DMS153 treated with DMSO at 0.1 percent for 48 hours (cell line): ENCODE results near the gene ADGRG6.

Source experiments
- DNase-seq: peaks from one replicate; lab custom pipeline; 2025; ENCODE audit not compliant: unreplicated experiment; lab: John Stamatoyannopoulos, UW

ADGRG6 gene

GRCh38 chr6:142321451-142321850 is 19.6 kb downstream of the ADGRG6 start:
- no peak for DNase-seq

GRCh38 chr6:142322066-142322465 is 20.3 kb downstream of the ADGRG6 start:
- no peak for DNase-seq

- DNase-seq: peak; percentile 26
Measured at GRCh38 chr6:142322504-142323198, 20.8 kb downstream of the ADGRG6 start.

- DNase-seq: peak; percentile 89
Measured at GRCh38 chr6:142323377-142323776, 21.6 kb downstream of the ADGRG6 start.

- no peak for DNase-seq
Measured at GRCh38 chr6:142324111-142324510, 22.3 kb downstream of the ADGRG6 start.

- no peak for DNase-seq
Measured at GRCh38 chr6:142325111-142325510, 23.3 kb downstream of the ADGRG6 start.

GRCh38 chr6:142326540-142326939 is 24.7 kb downstream of the ADGRG6 start:
- DNase-seq: no peak

GRCh38 chr6:142328070-142328469 is 26.3 kb downstream of the ADGRG6 start:
- DNase-seq: no peak

GRCh38 chr6:142329486-142330113 is 27.8 kb downstream of the ADGRG6 start:
- no peak for DNase-seq

- DNase-seq: no peak
Measured at GRCh38 chr6:142331075-142331551, 29.3 kb downstream of the ADGRG6 start.

GRCh38 chr6:142331601-142332000 is 29.8 kb downstream of the ADGRG6 start:
- no peak for DNase-seq

- DNase-seq: no peak
Measured at GRCh38 chr6:142332393-142333098, 30.7 kb downstream of the ADGRG6 start.

GRCh38 chr6:142333431-142333830 is 31.6 kb downstream of the ADGRG6 start:
- no peak for DNase-seq

GRCh38 chr6:142334294-142334693 is 32.5 kb downstream of the ADGRG6 start:
- DNase-seq: no peak

- no peak for DNase-seq
Measured at GRCh38 chr6:142335415-142335814, 33.6 kb downstream of the ADGRG6 start.

GRCh38 chr6:142336183-142336582 is 34.4 kb downstream of the ADGRG6 start:
- DNase-seq: no peak

GRCh38 chr6:142336787-142337186 is 35.0 kb downstream of the ADGRG6 start:
- no peak for DNase-seq

- DNase-seq: no peak
Measured at GRCh38 chr6:142339113-142339512, 37.3 kb downstream of the ADGRG6 start.

- DNase-seq: no peak
Measured at GRCh38 chr6:142339968-142340658, 38.3 kb downstream of the ADGRG6 start.

GRCh38 chr6:142341855-142342330 is 40.1 kb downstream of the ADGRG6 start:
- DNase-seq: no peak

GRCh38 chr6:142342986-142343385 is 41.2 kb downstream of the ADGRG6 start:
- no peak for DNase-seq
